Spleen (tissue), 7 donors: ENCODE data around the gene PKHD1.

Source experiments
- POLR2A ChIP-seq, 3 donors: fragments of 450-650 bp; IDR thresholded peaks; one replicate each; pipeline ENCODE4 v1.5.1; 2017; ENCODE audit warnings: antibody characterized with exemption in 3 of 3, mild to moderate bottlenecking in 1 of 3
- POLR2AphosphoS5 ChIP-seq, 3 donors: sonication (generic); formaldehyde crosslinking; IDR thresholded peaks; one replicate each; pipeline ENCODE4 v1.5.1; 2017; ENCODE audit warnings: antibody characterized with exemption in 3 of 3
- TF ChIP-seq, protein P1 (sequence below), 11 experiments: fragments of 200-600 bp in 7 of 11; fragments of 450-650 bp in 4 of 11; sonication (generic) in 4 of 11; IDR thresholded peaks in 8 of 11; conservative IDR thresholded peaks in 3 of 11; 1 replicate in 7 of 11; 2 replicates in 4 of 11; pipeline versions ENCODE4 v1.4.0 to v1.8.0; 2016 to 2021; ENCODE audit warnings: antibody characterized with exemption in 11 of 11, inconsistent platforms in 4 of 11, mild to moderate bottlenecking in 1 of 11
- donor health status: DM: no; HTN: no; CAD: no; lungs with moderate emphysema.
- donor health status: DM: no; HTN: no; CAD: no.
- donor health status: DM: no; HTN: no; CAD: no.

DNA sequence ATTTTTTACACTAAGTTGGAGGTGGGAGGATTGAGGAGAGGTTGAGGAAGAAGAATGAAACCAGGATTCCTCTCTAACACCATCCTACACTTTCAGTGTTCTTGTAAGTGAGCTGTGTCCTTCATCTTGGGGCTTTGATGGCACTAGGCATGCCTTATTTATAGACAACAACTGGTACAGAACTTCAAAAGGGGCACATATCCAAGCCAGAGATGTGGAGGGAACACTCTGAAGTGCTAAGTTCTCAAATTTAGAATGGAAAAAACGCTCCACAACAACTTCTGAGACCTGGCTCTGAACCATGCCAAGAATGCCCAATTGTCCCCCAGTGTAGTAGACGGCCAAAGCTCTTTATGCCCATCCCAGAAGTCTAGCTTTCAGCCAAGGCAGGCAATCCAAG is 16.2 kb upstream of the PKHD1 start:
- TF ChIP-seq POLR2A (IDR thresholded peaks at IDR 0.05) (no peak), POLR2AphosphoS5 (IDR thresholded peaks at IDR 0.05) (no peak)
- TF ChIP-seq, protein P1, sequence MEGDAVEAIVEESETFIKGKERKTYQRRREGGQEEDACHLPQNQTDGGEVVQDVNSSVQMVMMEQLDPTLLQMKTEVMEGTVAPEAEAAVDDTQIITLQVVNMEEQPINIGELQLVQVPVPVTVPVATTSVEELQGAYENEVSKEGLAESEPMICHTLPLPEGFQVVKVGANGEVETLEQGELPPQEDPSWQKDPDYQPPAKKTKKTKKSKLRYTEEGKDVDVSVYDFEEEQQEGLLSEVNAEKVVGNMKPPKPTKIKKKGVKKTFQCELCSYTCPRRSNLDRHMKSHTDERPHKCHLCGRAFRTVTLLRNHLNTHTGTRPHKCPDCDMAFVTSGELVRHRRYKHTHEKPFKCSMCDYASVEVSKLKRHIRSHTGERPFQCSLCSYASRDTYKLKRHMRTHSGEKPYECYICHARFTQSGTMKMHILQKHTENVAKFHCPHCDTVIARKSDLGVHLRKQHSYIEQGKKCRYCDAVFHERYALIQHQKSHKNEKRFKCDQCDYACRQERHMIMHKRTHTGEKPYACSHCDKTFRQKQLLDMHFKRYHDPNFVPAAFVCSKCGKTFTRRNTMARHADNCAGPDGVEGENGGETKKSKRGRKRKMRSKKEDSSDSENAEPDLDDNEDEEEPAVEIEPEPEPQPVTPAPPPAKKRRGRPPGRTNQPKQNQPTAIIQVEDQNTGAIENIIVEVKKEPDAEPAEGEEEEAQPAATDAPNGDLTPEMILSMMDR (IDR thresholded peaks at IDR 0.05 in 8 of 11, conservative IDR thresholded peaks at IDR 0.05 in 3 of 11), result no peak
